Vagina (tissue), 2 donors: ENCODE results near the gene IRX4. TPM values are rescaled to one million over a fixed set of nuclear protein-coding genes. Genes with fewer than 3 reads are reported as not detected.

Experiments
- DNase-seq, 2 donors: peaks; one replicate each; pipeline ENCODE4 v3.0.0-alpha.2; 2017; ENCODE audit errors: extremely low spot score in 2 of 2
- H3K27ac ChIP-seq: fragments of 200-600 bp; sonication (generic); one replicate; pipeline ENCODE4 v1.5.1; 2019
- H3K27me3 ChIP-seq: fragments of 200-600 bp; sonication (generic); one replicate; pipeline ENCODE4 v1.5.1; 2019
- H3K36me3 ChIP-seq, 2 donors: fragments of 200-600 bp; sonication (generic); one replicate each; pipeline ENCODE4 v1.5.1; 2017 to 2019
- H3K4me1 ChIP-seq: fragments of 200-600 bp; sonication (generic); one replicate; pipeline ENCODE4 v1.5.1; 2019
- H3K4me3 ChIP-seq, 2 donors: fragments of 200-600 bp; sonication (generic); 1 replicate in 1 of 2; 2 replicates in 1 of 2; pipeline ENCODE4 v1.5.1; 2016 to 2019
- H3K9me3 ChIP-seq: fragments of 200-600 bp; sonication (generic); one replicate; pipeline ENCODE4 v1.5.1; 2019
- CTCF ChIP-seq, 3 experiments: fragments of 450-650 bp in 2 of 3; fragments of 200-600 bp in 1 of 3; sonication (generic) in 1 of 3; IDR thresholded peaks; one replicate each; pipeline ENCODE4 v1.5.1; 2017 to 2019; ENCODE audit warnings: antibody characterized with exemption in 3 of 3, mild to moderate bottlenecking in 2 of 3, moderate library complexity in 2 of 3
- POLR2A ChIP-seq, 2 donors: fragments of 450-650 bp; IDR thresholded peaks; one replicate each; pipeline ENCODE4 v1.6.1; 2017; ENCODE audit warnings: antibody characterized with exemption in 2 of 2, mild to moderate bottlenecking in 2 of 2, moderate library complexity in 2 of 2
- POLR2AphosphoS5 ChIP-seq, 2 donors: sonication (generic); formaldehyde crosslinking; IDR thresholded peaks; one replicate each; pipeline ENCODE4 v1.9.0; 2017; ENCODE audit warnings: antibody characterized with exemption in 2 of 2, mild to moderate bottlenecking in 2 of 2, low read depth in 1 of 2; ENCODE audit not compliant: insufficient read depth in 1 of 2
- intact Hi-C: fragments of 100-400 bp; cut with DNase I; formaldehyde crosslinking; loops from one replicate; pipeline ENCODE4 v1.15.1; 2023
- total RNA-seq: library from RNA; depleted of rRNA; stranded (reverse); fragments of >200 nt; gene quantifications from one replicate; pipeline ENCODE4 v1.2.3, GENCODE V29; 2016

IRX4 gene
- total RNA-seq, 1 donor from 2014 or later, result 26.8 TPM

- H3K9me3 ChIP-seq, result no peaks in the 10 kb centered on the region
- no peak overlapping the region for H3K27ac ChIP-seq
- intact Hi-C loops, result no loop called here
- no peaks in the 10 kb centered on the region for H3K4me1 ChIP-seq
- no peaks in the 10 kb centered on the region for H3K27me3 ChIP-seq
- TF ChIP-seq CTCF (IDR thresholded peaks at IDR 0.05) (no peak), POLR2A (IDR thresholded peaks at IDR 0.05) (no peak), POLR2AphosphoS5 (IDR thresholded peaks at IDR 0.05; ENCODE audit: insufficient read depth in 1 of 2, low read depth in 1 of 2) (no peak)
- H3K4me3 ChIP-seq, result no peak overlapping the region
- no peaks in the 10 kb centered on the region for H3K36me3 ChIP-seq
- DNase-seq, result no peak
Observed at GRCh38 chr5:1834721-1835429, 47.9 kb downstream of the IRX4 start.

- H3K4me3 ChIP-seq, result no peak overlapping the region
- TF ChIP-seq CTCF (IDR thresholded peaks at IDR 0.05), result no peak
- no peak for TF ChIP-seq POLR2AphosphoS5 (IDR thresholded peaks at IDR 0.05; ENCODE audit: insufficient read depth in 1 of 2, low read depth in 1 of 2)
- no peak for TF ChIP-seq POLR2A (IDR thresholded peaks at IDR 0.05)
- no peak overlapping the region for H3K27ac ChIP-seq
- no peaks in the 10 kb centered on the region for H3K36me3 ChIP-seq
- intact Hi-C loops, result no loop called here
- H3K4me1 ChIP-seq, result no peaks in the 10 kb centered on the region
- no peaks in the 10 kb centered on the region for H3K27me3 ChIP-seq
- no peak for DNase-seq
- no peaks in the 10 kb centered on the region for H3K9me3 ChIP-seq
Observed at GRCh38 chr5:1834022-1834551, 48.6 kb downstream of the IRX4 start.

GRCh38 chr5:1833264-1834021 lies 49.3 kb downstream of the IRX4 start:
- intact Hi-C loops, result no loop called here
- H3K9me3 ChIP-seq, result no peaks in the 10 kb centered on the region
- TF ChIP-seq CTCF (IDR thresholded peaks at IDR 0.05) (no peak), POLR2AphosphoS5 (IDR thresholded peaks at IDR 0.05; ENCODE audit: insufficient read depth in 1 of 2, low read depth in 1 of 2) (no peak), POLR2A (IDR thresholded peaks at IDR 0.05) (no peak)
- no peaks in the 10 kb centered on the region for H3K36me3 ChIP-seq
- no peaks in the 10 kb centered on the region for H3K4me1 ChIP-seq
- H3K27me3 ChIP-seq, result no peaks in the 10 kb centered on the region
- H3K27ac ChIP-seq, result no peak overlapping the region
- DNase-seq, result no peak
- H3K4me3 ChIP-seq, result no peak overlapping the region

GRCh38 chr5:1832511-1833250 lies 50.0 kb downstream of the IRX4 start:
- no peak for DNase-seq
- Histone ChIP-seq H3K4me3 (no peak overlapping the region), H3K9me3 (no peaks in the 10 kb centered on the region), H3K36me3 (no peaks in the 10 kb centered on the region), H3K4me1 (no peaks in the 10 kb centered on the region), H3K27me3 (no peaks in the 10 kb centered on the region), H3K27ac (no peak overlapping the region)
- TF ChIP-seq CTCF (IDR thresholded peaks at IDR 0.05) (no peak), POLR2AphosphoS5 (IDR thresholded peaks at IDR 0.05; ENCODE audit: insufficient read depth in 1 of 2, low read depth in 1 of 2) (no peak), POLR2A (IDR thresholded peaks at IDR 0.05) (no peak)
- intact Hi-C loops, result no loop called here
